Measurements from ENCODE around the gene SH3GL1. TPM values are rescaled to one million over a fixed set of nuclear protein-coding genes. Genes with fewer than 3 reads are reported as not detected.

The SH3GL1 gene
- total and polyA plus RNA-seq, 12 donors, result 13.1 to 41.8 (median 18.0) TPM

DNA sequence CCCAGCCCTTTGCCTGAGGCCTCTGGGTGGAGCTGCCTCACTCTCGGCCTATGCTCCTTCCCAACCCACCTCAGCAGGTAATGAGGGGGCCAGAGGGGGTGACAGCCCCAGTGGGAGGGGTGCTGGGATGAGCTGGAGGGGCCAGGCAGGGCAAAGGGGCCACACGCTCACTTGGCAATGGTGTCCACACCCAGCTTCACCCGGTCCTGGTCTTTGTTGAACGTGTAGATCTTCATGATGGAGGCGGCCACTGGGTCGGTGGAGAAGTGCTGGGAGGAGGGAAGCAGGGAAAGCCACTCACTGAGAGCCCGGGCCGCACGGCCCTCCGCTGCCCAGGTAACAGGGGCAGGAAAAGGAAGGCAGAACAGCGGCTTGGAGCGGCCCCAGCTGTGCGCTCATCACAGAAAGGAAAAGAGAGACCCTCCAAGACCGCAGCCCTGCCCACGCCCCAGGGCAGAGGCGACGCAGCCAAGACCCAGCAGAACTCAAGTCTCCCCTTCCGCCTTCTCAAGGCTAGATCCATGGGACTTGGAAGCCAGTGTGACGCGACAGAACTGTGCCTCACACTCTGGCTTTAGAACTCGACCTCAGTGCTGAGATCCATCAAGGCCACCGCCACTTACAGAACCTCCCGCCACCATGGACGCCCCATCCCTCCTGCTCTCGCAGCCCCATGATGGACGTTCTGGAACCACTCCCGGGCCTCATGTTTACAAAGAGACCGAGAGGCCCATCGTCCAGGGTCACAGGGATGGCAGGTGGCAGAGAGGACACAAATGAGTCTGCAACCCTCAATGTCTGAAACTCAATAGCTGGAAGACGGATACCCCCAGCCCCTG, 48.0 kb upstream of the SH3GL1 start:
- intact Hi-C loops (cut with DNase I), result no loop called here
- Histone ChIP-seq H3K9me3 (no peaks in the 10 kb centered on the region), H3K27me3 (no peaks in the 10 kb centered on the region), H3K4me3 (no peak overlapping the region), H3K4me1 (peaks cover 0 to 17% (median 6%) of the 10 kb centered on the region in 9 donors), H3K36me3 (peaks cover 5 to 96% (median 68%) of the 10 kb centered on the region in 9 donors), H3K27ac (peak overlapping the region in 8 of 10 donors; percentile 9 to 63 (median 56))
- WGBS, 2 donors, result 79 to 80% methylated on average over 30 of the region's 30 CpGs
- peak in 5 of 8 donors; percentile 1 to 15 (median 1) for ATAC-seq
- DNase-seq, result no peak
- TF ChIP-seq, protein P1, sequence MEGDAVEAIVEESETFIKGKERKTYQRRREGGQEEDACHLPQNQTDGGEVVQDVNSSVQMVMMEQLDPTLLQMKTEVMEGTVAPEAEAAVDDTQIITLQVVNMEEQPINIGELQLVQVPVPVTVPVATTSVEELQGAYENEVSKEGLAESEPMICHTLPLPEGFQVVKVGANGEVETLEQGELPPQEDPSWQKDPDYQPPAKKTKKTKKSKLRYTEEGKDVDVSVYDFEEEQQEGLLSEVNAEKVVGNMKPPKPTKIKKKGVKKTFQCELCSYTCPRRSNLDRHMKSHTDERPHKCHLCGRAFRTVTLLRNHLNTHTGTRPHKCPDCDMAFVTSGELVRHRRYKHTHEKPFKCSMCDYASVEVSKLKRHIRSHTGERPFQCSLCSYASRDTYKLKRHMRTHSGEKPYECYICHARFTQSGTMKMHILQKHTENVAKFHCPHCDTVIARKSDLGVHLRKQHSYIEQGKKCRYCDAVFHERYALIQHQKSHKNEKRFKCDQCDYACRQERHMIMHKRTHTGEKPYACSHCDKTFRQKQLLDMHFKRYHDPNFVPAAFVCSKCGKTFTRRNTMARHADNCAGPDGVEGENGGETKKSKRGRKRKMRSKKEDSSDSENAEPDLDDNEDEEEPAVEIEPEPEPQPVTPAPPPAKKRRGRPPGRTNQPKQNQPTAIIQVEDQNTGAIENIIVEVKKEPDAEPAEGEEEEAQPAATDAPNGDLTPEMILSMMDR (IDR thresholded peaks at IDR 0.05), result no peak

DNA sequence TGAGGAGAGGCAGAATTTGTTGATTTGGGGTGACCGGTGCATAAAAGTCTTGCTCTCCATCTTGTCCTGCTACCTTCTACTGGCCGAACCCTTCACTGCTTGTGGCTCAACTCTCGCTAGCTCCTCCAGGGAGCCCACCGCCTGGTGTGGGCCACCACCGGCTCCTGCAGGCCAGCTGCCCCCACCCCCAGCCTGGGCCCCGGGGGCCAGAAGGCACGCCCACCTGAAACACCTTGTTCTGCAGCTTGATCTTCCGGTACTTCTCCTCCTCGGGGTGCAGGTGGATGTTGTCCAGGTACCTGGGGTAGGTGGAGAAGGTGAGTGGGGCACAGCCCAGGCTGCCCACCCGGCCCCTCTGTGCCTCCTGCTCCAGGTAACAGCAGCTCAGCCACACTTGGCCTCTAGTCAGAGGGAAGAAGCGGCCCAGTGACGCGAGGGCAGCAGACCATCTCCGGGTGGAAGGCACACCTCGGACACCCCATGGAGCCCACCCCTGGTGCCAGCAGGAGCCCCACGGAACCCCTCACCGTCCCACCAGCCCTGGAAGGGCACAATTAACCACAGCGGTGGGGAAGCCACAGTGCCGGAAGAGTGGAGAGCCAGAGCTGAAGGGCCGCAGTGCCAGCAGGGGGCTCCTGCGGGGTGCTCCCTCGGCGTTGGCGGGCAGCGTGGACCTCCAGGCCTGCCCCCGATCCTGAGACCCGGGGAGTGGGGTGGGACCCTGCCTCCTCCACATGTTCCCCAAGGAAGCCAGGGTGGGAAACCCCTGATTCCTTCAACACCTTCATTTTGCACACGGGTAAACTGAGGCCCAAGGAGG, 47.2 kb upstream of the SH3GL1 start:
- H3K27me3 ChIP-seq, result no peaks in the 10 kb centered on the region
- ATAC-seq (no peak), DNase-seq (no peak)
- no peak overlapping the region for H3K27ac ChIP-seq
- TF ChIP-seq, protein P1 (IDR thresholded peaks at IDR 0.05), result no peak
- no peak overlapping the region for H3K4me3 ChIP-seq
- intact Hi-C loops (cut with DNase I), result no loop called here
- H3K9me3 ChIP-seq, result no peaks in the 10 kb centered on the region
- WGBS, 2 donors, result 92 to 93% methylated on average over 28 of the region's 28 CpGs
- H3K36me3 ChIP-seq, result peaks cover 0 to 88% (median 61%) of the 10 kb centered on the region in 9 donors
- peaks cover 0 to 14% (median 6%) of the 10 kb centered on the region in 9 donors for H3K4me1 ChIP-seq

DNA sequence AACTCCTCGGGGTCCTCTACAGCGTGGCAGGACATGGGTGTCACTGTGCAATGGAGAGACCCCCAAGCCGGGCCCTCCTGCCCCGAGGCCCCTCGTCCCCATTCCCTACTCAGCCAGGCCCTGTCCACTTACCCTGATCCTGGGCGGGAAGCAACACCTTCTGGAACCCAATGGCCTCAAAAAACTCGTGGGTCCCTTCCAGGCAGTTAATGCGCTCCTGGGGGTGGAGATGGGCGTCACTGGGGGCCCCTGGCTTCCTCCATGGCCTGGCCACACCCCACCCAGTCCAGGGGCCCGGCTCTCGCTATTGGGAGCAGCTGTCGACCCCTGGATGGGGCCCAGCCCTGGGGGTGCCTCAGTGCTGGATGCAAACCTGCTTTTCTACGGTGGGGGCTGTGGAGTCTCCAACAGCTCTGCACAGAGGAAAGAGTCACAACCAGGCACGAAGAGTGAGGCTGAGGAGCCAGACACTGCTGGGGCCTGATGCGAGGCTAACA, 46.4 kb upstream of the SH3GL1 start:
- DNase-seq, result no peak
- H3K36me3 ChIP-seq, result peaks cover 0 to 80% (median 53%) of the 10 kb centered on the region in 9 donors

More for the DNA sequence above, 46.4 kb upstream of the SH3GL1 start:
- Histone ChIP-seq H3K27me3 (no peaks in the 10 kb centered on the region), H3K9me3 (no peaks in the 10 kb centered on the region), H3K4me1 (peaks cover 0 to 14% (median 6%) of the 10 kb centered on the region in 9 donors), H3K27ac (no peak overlapping the region), H3K4me3 (no peak overlapping the region)
- TF ChIP-seq, protein P1 (IDR thresholded peaks at IDR 0.05), result no peak
- 85% methylated on average over 15 of the region's 15 CpGs for WGBS, 2 donors
- intact Hi-C loops (cut with DNase I), result no loop called here
- no peak for ATAC-seq

Measured in heart right ventricle (tissue), 16 donors.